ENCODE results near the gene ARCN1.

- TF ChIP-seq CTCF (conservative IDR thresholded peaks at IDR 0.05; ENCODE audit: low read depth, low read length) (no peak), EZH2 (IDR thresholded peaks at IDR 0.05; ENCODE audit: low read length, unreplicated experiment) (no peak), EZH2phosphoT487 (IDR thresholded peaks at IDR 0.05; ENCODE audit: borderline replicate concordance, low read length) (no peak)
Measured at GRCh38 chr11:118625036-118625690, 53.0 kb downstream of the ARCN1 start.
